Ishikawa (cell line): ENCODE results near the gene DVL3.

Source experiments
- CEBPB ChIP-seq: IDR thresholded peaks from 2 replicates; pipeline ENCODE4 v1.6.1; 2012
- CREB1 ChIP-seq: IDR thresholded peaks from 2 replicates; pipeline ENCODE4 v1.6.1; 2012; ENCODE audit warnings: low read depth
- EGR1 ChIP-seq: IDR thresholded peaks from 2 replicates; pipeline ENCODE4 v1.6.1; 2012
- EP300 ChIP-seq: IDR thresholded peaks from 2 replicates; pipeline ENCODE4 v1.6.1; 2012; ENCODE audit warnings: borderline replicate concordance
- FOXM1 ChIP-seq: IDR thresholded peaks from 2 replicates; pipeline ENCODE4 v1.6.1; 2012; ENCODE audit warnings: low read depth, borderline replicate concordance
- NFIC ChIP-seq: IDR thresholded peaks from 2 replicates; pipeline ENCODE4 v1.6.1; 2012
- RAD21 ChIP-seq: IDR thresholded peaks from 2 replicates; pipeline ENCODE4 v1.6.1; 2012; ENCODE audit warnings: low read depth
- TAF1 ChIP-seq: IDR thresholded peaks from 2 replicates; pipeline ENCODE4 v1.6.1; 2012; ENCODE audit warnings: low read depth, mild to moderate bottlenecking
- TCF12 ChIP-seq: IDR thresholded peaks from 2 replicates; pipeline ENCODE4 v1.6.1; 2012; ENCODE audit warnings: low read depth
- TEAD4 ChIP-seq: IDR thresholded peaks from 2 replicates; pipeline ENCODE4 v1.6.1; 2012
- YY1 ChIP-seq: IDR thresholded peaks from 2 replicates; pipeline ENCODE4 v1.6.1; 2012; ENCODE audit warnings: low read depth
- ZBTB7A ChIP-seq: IDR thresholded peaks from 2 replicates; pipeline ENCODE4 v1.6.1; 2012; ENCODE audit warnings: low read depth
- TF ChIP-seq, protein P1 (sequence below): IDR thresholded peaks from 2 replicates; pipeline ENCODE4 v1.6.1; 2012; ENCODE audit warnings: low read depth, mild to moderate bottlenecking
- TF ChIP-seq, protein P2 (sequence below): IDR thresholded peaks from 2 replicates; pipeline ENCODE4 v1.6.1; 2012
- TF ChIP-seq, protein P3 (sequence below): IDR thresholded peaks from 2 replicates; pipeline ENCODE4 v1.6.1; 2012

The DVL3 gene

DNA sequence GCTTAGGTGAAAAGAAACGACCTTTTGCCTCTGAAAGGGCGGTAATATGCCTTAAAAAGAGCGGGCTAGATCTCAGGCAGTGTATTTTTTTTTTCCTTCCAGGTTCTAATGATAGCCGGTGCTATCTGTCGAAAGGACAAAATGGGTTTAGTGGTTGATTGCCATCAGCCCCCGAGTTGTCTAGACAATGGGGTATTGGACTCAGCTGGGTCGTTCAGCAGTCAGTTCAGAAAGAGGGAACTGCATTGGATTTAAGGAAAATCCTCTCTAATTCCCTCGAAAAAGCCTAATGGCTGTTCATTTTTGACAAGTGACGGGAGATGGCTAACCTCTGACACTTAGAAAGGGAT, 19.3 kb upstream of the DVL3 start:
- TF ChIP-seq RAD21 = no peak
- no peak for TF ChIP-seq EGR1
- no peak for TF ChIP-seq CEBPB
- no peak for TF ChIP-seq TEAD4
- no peak for TF ChIP-seq ZBTB7A
- TF ChIP-seq, protein P1, sequence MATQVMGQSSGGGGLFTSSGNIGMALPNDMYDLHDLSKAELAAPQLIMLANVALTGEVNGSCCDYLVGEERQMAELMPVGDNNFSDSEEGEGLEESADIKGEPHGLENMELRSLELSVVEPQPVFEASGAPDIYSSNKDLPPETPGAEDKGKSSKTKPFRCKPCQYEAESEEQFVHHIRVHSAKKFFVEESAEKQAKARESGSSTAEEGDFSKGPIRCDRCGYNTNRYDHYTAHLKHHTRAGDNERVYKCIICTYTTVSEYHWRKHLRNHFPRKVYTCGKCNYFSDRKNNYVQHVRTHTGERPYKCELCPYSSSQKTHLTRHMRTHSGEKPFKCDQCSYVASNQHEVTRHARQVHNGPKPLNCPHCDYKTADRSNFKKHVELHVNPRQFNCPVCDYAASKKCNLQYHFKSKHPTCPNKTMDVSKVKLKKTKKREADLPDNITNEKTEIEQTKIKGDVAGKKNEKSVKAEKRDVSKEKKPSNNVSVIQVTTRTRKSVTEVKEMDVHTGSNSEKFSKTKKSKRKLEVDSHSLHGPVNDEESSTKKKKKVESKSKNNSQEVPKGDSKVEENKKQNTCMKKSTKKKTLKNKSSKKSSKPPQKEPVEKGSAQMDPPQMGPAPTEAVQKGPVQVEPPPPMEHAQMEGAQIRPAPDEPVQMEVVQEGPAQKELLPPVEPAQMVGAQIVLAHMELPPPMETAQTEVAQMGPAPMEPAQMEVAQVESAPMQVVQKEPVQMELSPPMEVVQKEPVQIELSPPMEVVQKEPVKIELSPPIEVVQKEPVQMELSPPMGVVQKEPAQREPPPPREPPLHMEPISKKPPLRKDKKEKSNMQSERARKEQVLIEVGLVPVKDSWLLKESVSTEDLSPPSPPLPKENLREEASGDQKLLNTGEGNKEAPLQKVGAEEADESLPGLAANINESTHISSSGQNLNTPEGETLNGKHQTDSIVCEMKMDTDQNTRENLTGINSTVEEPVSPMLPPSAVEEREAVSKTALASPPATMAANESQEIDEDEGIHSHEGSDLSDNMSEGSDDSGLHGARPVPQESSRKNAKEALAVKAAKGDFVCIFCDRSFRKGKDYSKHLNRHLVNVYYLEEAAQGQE = no peak
- TF ChIP-seq, protein P2, sequence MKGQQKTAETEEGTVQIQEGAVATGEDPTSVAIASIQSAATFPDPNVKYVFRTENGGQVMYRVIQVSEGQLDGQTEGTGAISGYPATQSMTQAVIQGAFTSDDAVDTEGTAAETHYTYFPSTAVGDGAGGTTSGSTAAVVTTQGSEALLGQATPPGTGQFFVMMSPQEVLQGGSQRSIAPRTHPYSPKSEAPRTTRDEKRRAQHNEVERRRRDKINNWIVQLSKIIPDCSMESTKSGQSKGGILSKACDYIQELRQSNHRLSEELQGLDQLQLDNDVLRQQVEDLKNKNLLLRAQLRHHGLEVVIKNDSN = no peak
- no peak for TF ChIP-seq EP300
- no peak for TF ChIP-seq TCF12
- no peak for TF ChIP-seq FOXM1
- TF ChIP-seq CREB1 = no peak

DNA sequence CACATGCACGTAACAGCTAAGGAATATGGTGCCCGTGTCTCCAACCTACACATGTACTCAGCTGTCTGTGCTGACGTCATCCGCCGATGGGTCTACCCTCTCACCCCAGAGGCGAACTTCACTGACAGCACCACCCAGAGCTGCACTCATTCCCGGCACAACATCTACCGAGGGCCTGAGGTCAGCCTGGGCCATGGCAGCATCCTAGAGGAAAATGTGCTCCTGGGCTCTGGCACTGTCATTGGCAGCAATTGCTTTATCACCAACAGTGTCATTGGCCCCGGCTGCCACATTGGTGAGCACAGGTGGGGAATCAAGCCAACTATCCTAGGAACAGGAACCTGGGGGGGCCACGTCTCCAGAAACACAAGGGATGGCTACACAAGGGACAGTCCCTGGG, 14.7 kb upstream of the DVL3 start:
- TF ChIP-seq CEBPB (no peak), CREB1 (no peak), ZBTB7A (no peak), TCF12 (no peak), EP300 (no peak), FOXM1 (no peak), TAF1 (no peak), EGR1 (no peak), NFIC (no peak), RAD21 (no peak), YY1 (no peak), TEAD4 (no peak)
- TF ChIP-seq, protein P2 = no peak
- TF ChIP-seq, protein P3, sequence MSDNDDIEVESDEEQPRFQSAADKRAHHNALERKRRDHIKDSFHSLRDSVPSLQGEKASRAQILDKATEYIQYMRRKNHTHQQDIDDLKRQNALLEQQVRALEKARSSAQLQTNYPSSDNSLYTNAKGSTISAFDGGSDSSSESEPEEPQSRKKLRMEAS = no peak
- TF ChIP-seq, protein P1 = no peak

DNA sequence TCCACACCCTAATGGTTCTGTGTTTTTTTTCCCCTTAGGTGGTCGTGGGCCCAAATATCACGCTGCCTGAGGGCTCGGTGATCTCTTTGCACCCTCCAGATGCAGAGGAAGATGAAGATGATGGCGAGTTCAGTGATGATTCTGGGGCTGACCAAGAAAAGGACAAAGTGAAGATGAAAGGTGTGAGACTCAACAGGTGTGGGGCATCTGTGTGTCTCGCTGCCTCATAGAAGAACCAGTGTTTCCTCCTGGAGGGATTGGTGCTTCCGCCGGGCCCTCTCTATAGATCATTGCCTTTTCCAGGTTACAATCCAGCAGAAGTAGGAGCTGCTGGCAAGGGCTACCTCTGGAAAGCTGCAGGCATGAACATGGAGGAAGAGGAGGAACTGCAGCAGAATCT, 13.0 kb upstream of the DVL3 start:
- TF ChIP-seq TAF1 = no peak
- TF ChIP-seq, protein P3 = no peak

DNA sequence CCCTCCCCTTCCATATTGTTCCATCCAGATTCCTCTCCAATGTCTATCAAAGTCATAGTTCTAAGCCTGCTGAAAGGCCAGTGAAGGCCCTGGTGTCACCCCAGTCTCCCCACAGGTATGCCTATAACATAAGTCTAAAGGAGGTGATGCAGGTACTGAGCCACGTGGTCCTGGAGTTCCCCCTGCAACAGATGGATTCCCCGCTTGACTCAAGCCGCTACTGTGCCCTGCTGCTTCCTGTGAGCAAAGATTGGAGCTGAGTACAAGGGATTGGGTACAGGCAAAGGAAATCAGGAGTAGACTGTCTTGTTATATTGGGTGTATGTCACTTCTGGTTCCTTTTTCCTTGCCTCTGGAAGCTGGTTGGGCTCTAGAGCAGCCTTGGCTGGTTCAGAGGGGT, 11.8 kb upstream of the DVL3 start:
- TF ChIP-seq, protein P2 = no peak
- TF ChIP-seq RAD21 (no peak), CEBPB (no peak), EGR1 (no peak), TCF12 (no peak), EP300 (no peak), TEAD4 (no peak), NFIC (no peak), TAF1 (no peak), FOXM1 (no peak), YY1 (no peak)
- TF ChIP-seq, protein P1 = no peak

DNA sequence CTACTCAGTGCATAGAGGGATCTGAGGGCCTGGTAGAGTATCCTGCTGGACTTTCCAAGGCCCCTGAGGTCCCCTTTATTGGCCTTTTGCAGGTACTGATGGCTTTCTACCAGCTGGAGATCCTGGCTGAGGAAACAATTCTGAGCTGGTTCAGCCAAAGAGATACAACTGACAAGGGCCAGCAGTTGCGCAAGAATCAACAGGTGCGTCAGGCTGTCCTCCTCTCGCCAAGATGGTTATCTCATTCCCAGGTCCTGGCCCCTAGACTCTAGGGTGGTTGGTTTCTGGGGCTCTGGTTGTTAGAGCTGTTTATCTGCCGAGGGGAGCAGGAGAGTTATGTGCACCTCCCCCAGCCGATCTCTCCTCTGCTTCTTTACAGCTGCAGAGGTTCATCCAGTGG, 10.7 kb upstream of the DVL3 start:
- TF ChIP-seq, protein P3 = no peak
- TF ChIP-seq YY1 = no peak
- TF ChIP-seq CEBPB = peak; percentile 83
- TF ChIP-seq, protein P1 = no peak
- no peak for TF ChIP-seq TAF1
- TF ChIP-seq, protein P2 = no peak
